ENCODE data around the gene E2F7.

E2F7 gene

GRCh38 chr12:76998386-76998785, 67.0 kb downstream of the E2F7 start:
- no peaks in the 10 kb centered on the region for H3K4me1 ChIP-seq (ENCODE audit: control insufficient read depth, insufficient read depth, low read length, unreplicated experiment)
- no peak overlapping the region for H3K4me3 ChIP-seq (ENCODE audit: low read depth, low read length)
- H3K27ac ChIP-seq (ENCODE audit: low read depth, low read length): no peak overlapping the region
- peaks cover 19% of the 10 kb centered on the region; the same call in 1 of the 2 replicates for H3K27me3 ChIP-seq (ENCODE audit: insufficient read depth, low read length)
- no peaks in the 10 kb centered on the region for H3K36me3 ChIP-seq (ENCODE audit: insufficient read depth, low read length)
- H3K79me2 ChIP-seq (ENCODE audit: control insufficient read depth, insufficient read depth, low read length, unreplicated experiment): no peaks in the 10 kb centered on the region
- H2AFZ ChIP-seq (ENCODE audit: low read length, unreplicated experiment): no peak overlapping the region

- Histone ChIP-seq H3K27ac (ENCODE audit: low read depth, low read length) (no peak overlapping the region), H2AFZ (ENCODE audit: low read length, unreplicated experiment) (no peak overlapping the region), H3K79me2 (ENCODE audit: control insufficient read depth, insufficient read depth, low read length, unreplicated experiment) (no peaks in the 10 kb centered on the region), H3K4me3 (ENCODE audit: low read depth, low read length) (no peak overlapping the region), H3K27me3 (ENCODE audit: insufficient read depth, low read length) (peaks cover 8% of the 10 kb centered on the region; the same call in 1 of the 2 replicates), H3K4me1 (ENCODE audit: control insufficient read depth, insufficient read depth, low read length, unreplicated experiment) (no peaks in the 10 kb centered on the region), H3K36me3 (ENCODE audit: insufficient read depth, low read length) (no peaks in the 10 kb centered on the region)
Measured at GRCh38 chr12:76997011-76997780, 68.2 kb downstream of the E2F7 start.

GRCh38 chr12:76990716-76991115, 74.7 kb downstream of the E2F7 start:
- 0 out of 2 replicates have a peak, but pooled peaks cover 4% of the 10 kb centered on the region for H3K27me3 ChIP-seq (ENCODE audit: insufficient read depth, low read length)
- H3K36me3 ChIP-seq (ENCODE audit: insufficient read depth, low read length): no peaks in the 10 kb centered on the region
- no peak overlapping the region for H3K27ac ChIP-seq (ENCODE audit: low read depth, low read length)
- H3K79me2 ChIP-seq (ENCODE audit: control insufficient read depth, insufficient read depth, low read length, unreplicated experiment): no peaks in the 10 kb centered on the region
- no peak overlapping the region for H3K4me3 ChIP-seq (ENCODE audit: low read depth, low read length)
- H2AFZ ChIP-seq (ENCODE audit: low read length, unreplicated experiment): no peak overlapping the region
- H3K4me1 ChIP-seq (ENCODE audit: control insufficient read depth, insufficient read depth, low read length, unreplicated experiment): no peaks in the 10 kb centered on the region

GRCh38 chr12:76984566-76984965, 80.8 kb downstream of the E2F7 start:
- Histone ChIP-seq H3K27ac (ENCODE audit: low read depth, low read length) (no peak overlapping the region), H3K27me3 (ENCODE audit: insufficient read depth, low read length) (no peaks in the 10 kb centered on the region), H3K4me1 (ENCODE audit: control insufficient read depth, insufficient read depth, low read length, unreplicated experiment) (no peaks in the 10 kb centered on the region), H3K36me3 (ENCODE audit: insufficient read depth, low read length) (no peaks in the 10 kb centered on the region), H3K79me2 (ENCODE audit: control insufficient read depth, insufficient read depth, low read length, unreplicated experiment) (no peaks in the 10 kb centered on the region), H3K4me3 (ENCODE audit: low read depth, low read length) (no peak overlapping the region), H2AFZ (ENCODE audit: low read length, unreplicated experiment) (no peak overlapping the region)

GRCh38 chr12:76983420-76983819, 81.9 kb downstream of the E2F7 start:
- Histone ChIP-seq H3K36me3 (ENCODE audit: insufficient read depth, low read length) (no peaks in the 10 kb centered on the region), H3K79me2 (ENCODE audit: control insufficient read depth, insufficient read depth, low read length, unreplicated experiment) (no peaks in the 10 kb centered on the region), H2AFZ (ENCODE audit: low read length, unreplicated experiment) (no peak overlapping the region), H3K4me3 (ENCODE audit: low read depth, low read length) (no peak overlapping the region), H3K27me3 (ENCODE audit: insufficient read depth, low read length) (no peaks in the 10 kb centered on the region), H3K4me1 (ENCODE audit: control insufficient read depth, insufficient read depth, low read length, unreplicated experiment) (no peaks in the 10 kb centered on the region), H3K27ac (ENCODE audit: low read depth, low read length) (no peak overlapping the region)

GRCh38 chr12:76980196-76980595, 85.2 kb downstream of the E2F7 start:
- Histone ChIP-seq H3K4me3 (ENCODE audit: low read depth, low read length) (no peak overlapping the region), H3K79me2 (ENCODE audit: control insufficient read depth, insufficient read depth, low read length, unreplicated experiment) (no peaks in the 10 kb centered on the region), H3K4me1 (ENCODE audit: control insufficient read depth, insufficient read depth, low read length, unreplicated experiment) (peaks cover 3% of the 10 kb centered on the region), H3K27ac (ENCODE audit: low read depth, low read length) (no peak overlapping the region), H3K27me3 (ENCODE audit: insufficient read depth, low read length) (peaks cover 7% of the 10 kb centered on the region), H3K36me3 (ENCODE audit: insufficient read depth, low read length) (no peaks in the 10 kb centered on the region), H2AFZ (ENCODE audit: low read length, unreplicated experiment) (no peak overlapping the region)

GRCh38 chr12:76976777-76977382, 88.5 kb downstream of the E2F7 start:
- Histone ChIP-seq H3K27ac (ENCODE audit: low read depth, low read length) (no peak overlapping the region), H3K27me3 (ENCODE audit: insufficient read depth, low read length) (peaks cover 33% of the 10 kb centered on the region), H3K4me1 (ENCODE audit: control insufficient read depth, insufficient read depth, low read length, unreplicated experiment) (peaks cover 3% of the 10 kb centered on the region), H3K4me3 (ENCODE audit: low read depth, low read length) (no peak overlapping the region), H2AFZ (ENCODE audit: low read length, unreplicated experiment) (no peak overlapping the region), H3K79me2 (ENCODE audit: control insufficient read depth, insufficient read depth, low read length, unreplicated experiment) (no peaks in the 10 kb centered on the region), H3K36me3 (ENCODE audit: insufficient read depth, low read length) (no peaks in the 10 kb centered on the region)
